IPS-15b (cell line): Measurements from ENCODE around the gene SEC22B.
"Not testable (repeated sequence)": the region's sequence is repeated elsewhere in the genome, so short reads cannot be mapped to it uniquely, and the experiment has no call there.

Experiments used
- H3K27me3 ChIP-seq: one replicate; pipeline ENCODE4 v1.6.1; 2013; ENCODE audit warnings: low read length; ENCODE audit not compliant: control insufficient read depth, insufficient read depth
- H3K36me3 ChIP-seq: one replicate; pipeline ENCODE4 v1.6.1; 2013; ENCODE audit warnings: low read length; ENCODE audit not compliant: control insufficient read depth, insufficient read depth
- H3K4me1 ChIP-seq: one replicate; pipeline ENCODE4 v1.6.1; 2013; ENCODE audit warnings: mild to moderate bottlenecking, low read length; ENCODE audit not compliant: control insufficient read depth, insufficient read depth
- H3K4me3 ChIP-seq: one replicate; pipeline ENCODE4 v1.5.1; 2013; ENCODE audit warnings: low read depth, low read length
- H3K9ac ChIP-seq: one replicate; pipeline ENCODE4 v1.6.1; 2013; ENCODE audit warnings: low read depth, mild to moderate bottlenecking, low read length
- H3K9me3 ChIP-seq: one replicate; pipeline ENCODE4 v1.6.1; 2013; ENCODE audit warnings: mild to moderate bottlenecking, low read length; ENCODE audit not compliant: control insufficient read depth, insufficient read depth

Gene SEC22B

DNA sequence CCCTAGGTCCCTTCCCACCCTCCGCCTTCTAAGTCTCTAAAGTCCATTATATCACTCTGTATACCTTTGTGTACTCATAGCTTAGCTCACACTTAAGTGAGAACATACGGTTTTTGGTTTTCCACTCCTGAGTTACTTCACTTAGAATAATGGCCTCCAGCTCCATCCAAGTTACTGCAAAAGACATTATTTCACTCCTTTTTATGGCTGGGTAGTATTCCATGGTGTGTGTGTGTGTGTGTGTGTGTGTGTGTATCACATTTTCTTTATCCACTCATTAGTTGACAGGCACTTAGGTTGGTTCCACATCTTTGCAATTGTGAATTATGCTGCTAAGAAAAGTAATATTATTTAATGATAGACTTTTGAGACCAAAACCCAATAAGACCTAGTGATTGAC is 1.7 kb upstream of the SEC22B start:
- not testable (repeated sequence) for H3K36me3 ChIP-seq, H3K4me1 ChIP-seq, H3K9me3 ChIP-seq, H3K27me3 ChIP-seq, H3K4me3 ChIP-seq, H3K9ac ChIP-seq

DNA sequence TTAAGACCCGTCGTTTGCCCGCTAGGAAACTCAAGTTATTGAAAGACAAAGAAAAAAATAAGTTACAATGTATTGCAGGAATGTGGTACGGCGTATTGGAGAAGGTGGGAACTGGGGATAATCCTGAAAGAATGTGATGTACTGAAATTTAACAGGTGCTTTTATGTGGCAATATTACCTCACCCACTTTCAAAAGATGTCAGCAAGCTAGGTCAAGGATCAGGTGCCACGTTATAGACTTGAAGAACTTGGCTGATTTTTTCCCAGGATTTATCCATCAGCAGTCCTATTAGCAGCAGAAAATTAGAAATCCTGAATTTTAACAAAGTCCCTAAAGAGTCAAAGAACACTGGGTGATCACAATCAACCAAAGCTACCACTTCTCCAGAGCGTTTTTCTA is 632 bp downstream of the SEC22B start:
- H3K4me3 ChIP-seq: peak overlapping the region; percentile 93
- H3K9me3 ChIP-seq, H3K36me3 ChIP-seq, H3K27me3 ChIP-seq, H3K4me1 ChIP-seq: not testable (repeated sequence)
- peak overlapping the region; percentile 98 for H3K9ac ChIP-seq

DNA sequence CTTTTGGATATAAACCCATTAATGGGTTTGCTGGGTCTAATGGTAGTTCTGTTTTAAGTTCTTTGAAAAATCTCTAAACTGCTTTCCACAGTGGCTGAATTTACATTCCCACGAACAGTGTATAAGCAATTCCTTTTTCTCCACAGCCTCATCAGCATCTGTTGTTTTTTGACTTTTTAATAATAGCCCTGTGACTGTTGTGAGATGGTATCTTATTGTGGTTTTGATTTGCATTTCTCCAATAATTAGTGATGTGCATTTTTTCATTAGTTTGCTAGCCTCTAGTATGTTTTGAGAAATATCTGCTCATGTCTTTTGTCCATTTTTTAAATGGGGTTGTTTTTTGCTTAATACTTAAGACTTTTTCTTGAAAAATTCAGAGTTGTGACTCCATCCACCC is 11.6 kb downstream of the SEC22B start:
- H3K9me3 ChIP-seq, H3K27me3 ChIP-seq, H3K4me3 ChIP-seq, H3K9ac ChIP-seq, H3K4me1 ChIP-seq, H3K36me3 ChIP-seq: not testable (repeated sequence)

DNA sequence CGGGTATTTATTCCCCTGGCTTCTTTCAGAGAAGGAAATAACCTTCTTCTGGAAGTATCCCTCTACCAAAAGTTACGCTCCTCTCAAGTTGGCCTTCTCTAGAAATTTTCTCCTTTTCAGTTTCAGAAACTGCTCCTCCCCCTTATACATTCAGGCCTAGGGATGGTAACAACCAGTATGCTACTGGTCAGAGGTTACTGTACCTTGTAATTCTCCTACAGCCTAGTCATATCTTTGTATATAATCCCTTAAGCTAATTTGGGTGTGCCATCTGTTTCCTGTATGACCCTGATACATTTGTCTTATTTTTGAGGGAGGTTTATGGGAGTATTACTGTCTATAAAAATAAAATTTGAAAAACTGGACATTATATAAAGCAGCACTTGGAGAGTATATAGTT is 14.3 kb downstream of the SEC22B start:
- H3K36me3 ChIP-seq, H3K4me3 ChIP-seq, H3K9ac ChIP-seq, H3K27me3 ChIP-seq, H3K4me1 ChIP-seq, H3K9me3 ChIP-seq: not testable (repeated sequence)

DNA sequence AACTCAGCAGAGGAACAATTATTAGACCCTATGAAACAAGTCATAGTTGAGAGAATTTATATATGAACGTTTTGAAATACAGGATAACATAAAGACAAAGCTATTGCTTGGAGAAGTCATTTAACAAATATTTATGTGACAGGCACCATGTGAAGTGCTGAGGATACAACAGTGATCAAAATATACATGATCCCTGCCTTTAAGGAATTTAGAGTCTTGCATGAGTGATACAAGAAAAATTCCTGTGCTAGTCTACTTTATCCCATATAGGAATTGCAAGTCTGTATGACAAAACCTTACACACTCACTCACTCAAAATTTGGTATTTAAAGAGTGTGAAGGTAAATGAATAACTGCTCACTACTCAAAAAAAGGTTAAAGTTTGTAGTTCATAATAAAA is 17.8 kb downstream of the SEC22B start:
- not testable (repeated sequence) for H3K36me3 ChIP-seq, H3K9me3 ChIP-seq, H3K4me1 ChIP-seq, H3K4me3 ChIP-seq, H3K9ac ChIP-seq, H3K27me3 ChIP-seq

DNA sequence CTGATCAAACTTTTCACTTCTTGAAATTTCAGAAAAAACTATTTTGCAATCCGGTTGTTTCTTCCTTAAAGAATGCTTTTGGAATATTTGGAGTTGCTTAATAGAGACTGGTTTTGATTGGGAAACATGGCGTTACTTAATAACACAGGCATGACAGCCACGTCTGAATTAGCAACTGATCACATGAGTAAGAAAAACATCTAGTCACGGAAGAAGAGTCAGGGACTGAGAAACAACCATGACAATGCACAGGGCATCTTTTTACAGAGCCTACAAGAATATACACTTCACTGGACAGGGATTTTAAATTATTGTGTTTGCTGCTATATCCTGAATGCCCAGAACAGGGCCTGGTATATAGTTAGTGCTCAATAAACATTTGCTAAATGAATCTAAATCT is 18.2 kb downstream of the SEC22B start:
- H3K36me3 ChIP-seq, H3K4me3 ChIP-seq: not testable (repeated sequence)

DNA sequence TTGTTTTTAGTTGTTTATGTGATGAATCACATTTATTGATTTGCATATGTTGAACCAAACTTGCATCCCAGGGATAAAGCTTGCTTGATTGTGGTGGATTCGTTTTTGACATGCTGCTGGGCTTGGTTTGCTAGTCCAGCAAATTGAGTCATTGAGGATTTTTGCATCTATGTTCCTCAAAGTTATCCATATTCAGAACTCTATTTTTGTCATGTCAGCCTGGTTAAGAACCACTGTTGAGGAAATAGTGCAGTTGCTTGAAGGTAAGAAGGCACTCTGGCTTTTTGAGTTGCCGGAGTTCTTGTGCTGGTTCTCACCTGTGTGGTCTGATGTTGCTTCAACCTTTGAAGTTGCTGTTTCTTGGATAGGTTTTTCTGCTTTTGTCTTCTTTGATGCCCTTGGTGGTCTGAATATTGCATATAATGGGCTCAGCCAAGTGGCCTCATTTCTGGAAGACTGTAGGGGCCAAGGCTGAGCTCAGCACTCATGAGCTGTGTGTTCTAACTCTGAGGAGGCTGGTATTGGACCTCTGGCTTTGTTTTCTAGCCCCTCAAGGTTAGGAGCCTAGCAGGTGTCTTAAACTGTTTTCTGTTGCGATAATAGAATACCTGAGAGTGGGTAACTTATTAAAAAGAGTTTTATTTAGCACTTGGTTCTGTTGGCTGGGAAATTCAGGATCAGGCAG is 26.0 kb downstream of the SEC22B start:
- H3K4me3 ChIP-seq, H3K4me1 ChIP-seq, H3K9ac ChIP-seq, H3K36me3 ChIP-seq, H3K9me3 ChIP-seq, H3K27me3 ChIP-seq: not testable (repeated sequence)

More for the DNA sequence above, 18.2 kb downstream of the SEC22B start:
- not testable (repeated sequence) for H3K9ac ChIP-seq, H3K9me3 ChIP-seq, H3K27me3 ChIP-seq, H3K4me1 ChIP-seq

DNA sequence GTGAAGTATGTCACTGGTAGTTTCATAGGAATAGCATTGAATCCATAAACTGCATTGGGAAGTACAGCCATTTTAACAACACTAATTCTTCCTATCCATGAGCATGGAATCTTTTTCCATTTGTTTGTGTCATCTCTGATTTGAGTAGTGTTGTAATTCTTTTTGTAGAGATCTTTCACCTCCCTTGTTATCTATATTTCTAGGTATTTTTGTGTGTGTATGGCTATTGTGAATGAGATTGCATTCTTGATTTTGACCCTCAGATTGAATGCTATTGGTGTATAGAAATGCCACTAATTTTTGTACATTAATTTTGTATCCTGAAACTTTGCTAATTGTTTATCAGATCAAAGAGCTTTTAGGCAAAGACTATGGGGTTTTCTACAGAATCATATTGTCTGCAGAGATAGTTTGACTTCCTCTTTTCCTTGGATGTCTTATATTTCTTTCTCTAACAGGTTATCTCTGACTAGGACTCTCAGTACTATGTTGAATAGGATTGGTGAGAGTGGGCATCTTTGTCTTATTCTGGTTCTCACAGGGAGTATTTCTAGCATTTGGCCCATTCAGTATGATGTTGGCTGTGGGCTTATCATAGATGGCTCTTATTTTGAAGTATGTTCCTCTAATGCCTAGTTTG is 26.8 kb downstream of the SEC22B start:
- H3K4me1 ChIP-seq, H3K36me3 ChIP-seq, H3K9me3 ChIP-seq, H3K4me3 ChIP-seq, H3K27me3 ChIP-seq, H3K9ac ChIP-seq: not testable (repeated sequence)

DNA sequence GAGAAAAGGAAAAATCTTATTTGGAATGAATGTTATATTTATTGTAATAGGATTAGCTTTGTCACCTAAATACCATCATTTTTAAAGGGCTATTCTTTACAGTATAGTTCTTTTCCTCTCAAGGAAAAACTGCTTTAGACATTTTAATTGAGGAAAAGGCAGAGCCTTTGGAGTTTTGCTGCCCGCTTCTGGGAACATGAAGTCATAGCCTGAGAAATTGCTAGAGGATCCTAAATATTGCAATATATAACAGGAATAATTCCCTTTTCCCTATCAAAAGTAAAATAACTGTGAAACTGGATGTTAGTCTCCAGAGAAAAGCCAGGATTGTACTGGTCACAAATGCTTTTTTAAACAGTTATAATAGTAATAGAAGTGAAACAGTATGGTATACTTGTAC is 30.5 kb downstream of the SEC22B start:
- H3K27me3 ChIP-seq, H3K9me3 ChIP-seq, H3K36me3 ChIP-seq, H3K4me1 ChIP-seq, H3K4me3 ChIP-seq, H3K9ac ChIP-seq: not testable (repeated sequence)

DNA sequence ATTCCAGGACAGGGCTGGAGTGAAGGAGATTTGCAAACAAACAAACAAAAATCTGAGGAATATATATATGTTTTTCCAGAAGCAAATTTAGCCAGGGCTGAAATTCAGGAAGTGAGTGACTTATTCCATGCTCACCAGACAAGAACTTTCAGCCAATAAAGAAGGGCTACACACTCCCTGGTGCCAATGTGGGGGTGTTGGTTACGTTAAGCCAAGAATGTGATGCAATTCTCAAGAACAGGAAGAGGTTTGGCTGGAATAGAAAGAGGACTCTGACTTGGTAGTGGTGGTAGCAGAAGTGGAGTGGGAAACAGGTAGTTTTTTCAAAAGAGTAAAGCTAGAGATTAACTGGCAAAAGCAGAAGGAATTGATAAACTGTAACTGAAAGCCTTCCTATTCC is 31.7 kb downstream of the SEC22B start:
- not testable (repeated sequence) for H3K9ac ChIP-seq, H3K27me3 ChIP-seq, H3K36me3 ChIP-seq, H3K4me1 ChIP-seq, H3K4me3 ChIP-seq, H3K9me3 ChIP-seq

DNA sequence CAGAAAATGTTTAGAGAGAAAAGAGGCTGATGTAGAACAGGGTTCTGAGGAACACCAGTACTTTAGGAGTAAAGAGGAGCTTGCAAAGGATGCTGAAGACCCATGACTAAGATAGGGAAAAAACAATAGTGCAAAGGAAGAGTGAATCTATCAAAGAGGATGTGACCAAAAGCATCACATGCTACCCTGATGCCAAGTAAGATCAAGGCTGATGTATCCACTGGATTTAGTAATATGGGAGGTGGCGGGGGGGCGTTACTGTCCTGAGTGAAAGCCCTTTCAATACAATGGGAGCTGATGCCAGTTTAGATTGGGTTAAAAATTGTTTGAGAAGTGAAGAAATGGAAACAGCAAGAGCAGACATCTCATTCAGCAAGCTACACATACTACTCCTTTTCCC is 32.2 kb downstream of the SEC22B start:
- not testable (repeated sequence) for H3K27me3 ChIP-seq, H3K4me3 ChIP-seq, H3K9me3 ChIP-seq, H3K4me1 ChIP-seq, H3K36me3 ChIP-seq, H3K9ac ChIP-seq

DNA sequence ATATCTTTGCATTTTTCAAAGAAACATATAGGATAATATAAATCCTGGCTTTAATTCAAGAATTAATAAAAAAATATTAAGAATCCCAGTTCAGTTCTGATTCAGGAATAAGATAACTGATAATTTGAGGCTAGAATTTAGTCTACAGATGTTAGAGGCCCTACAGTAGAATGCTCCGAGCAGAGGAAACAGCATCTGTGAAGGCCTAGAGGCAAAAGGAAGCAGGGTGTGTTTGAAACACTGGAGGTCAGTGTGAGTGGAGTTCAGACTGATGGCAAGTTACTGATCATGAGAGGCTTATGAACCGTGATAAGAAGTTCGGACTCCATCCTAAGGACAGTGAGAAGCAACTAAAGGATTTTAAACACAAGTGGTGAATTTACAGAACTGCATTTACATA is 33.0 kb downstream of the SEC22B start:
- H3K9me3 ChIP-seq, H3K27me3 ChIP-seq, H3K9ac ChIP-seq, H3K36me3 ChIP-seq, H3K4me1 ChIP-seq, H3K4me3 ChIP-seq: not testable (repeated sequence)
